Activated CD4-positive, alpha-beta T cell treated with anti-CD3 and anti-CD28 coated beads, Interleukin-2, amount 10 ng/mL, durations not matched to agents 24 days and 14 days (primary cell): Measurements from ENCODE around the gene ST3GAL4. TPM values are rescaled to one million over a fixed set of nuclear protein-coding genes. Genes with fewer than 3 reads are reported as not detected.

Experiments
- DNase-seq: peaks from one replicate; pipeline ENCODE4 v3.0.0; 2022
- H3K27ac Mint-ChIP-seq: one replicate; pipeline ENCODE4 v1.8.0; 2022; ENCODE audit warnings: mild to moderate bottlenecking, mixed read lengths
- H3K27me3 Mint-ChIP-seq: one replicate; pipeline ENCODE4 v1.8.0; 2022; ENCODE audit warnings: mixed read lengths
- H3K36me3 Mint-ChIP-seq: one replicate; pipeline ENCODE4 v1.8.0; 2022; ENCODE audit warnings: low read depth, mild to moderate bottlenecking, mixed read lengths
- H3K4me1 Mint-ChIP-seq: one replicate; pipeline ENCODE4 v1.8.0; 2021; ENCODE audit warnings: mixed read lengths
- H3K4me3 Mint-ChIP-seq: one replicate; pipeline ENCODE4 v1.8.0; 2022; ENCODE audit warnings: mild to moderate bottlenecking, moderate library complexity, mixed read lengths
- H3K9me3 Mint-ChIP-seq: one replicate; pipeline ENCODE4 v1.8.0; 2021; ENCODE audit warnings: mixed read lengths
- intact Hi-C: fragments of 100-400 bp; cut with micrococcal nuclease; formaldehyde crosslinking; loops from one replicate; pipeline ENCODE4 v1.15.1; 2023
- total RNA-seq: library from RNA; stranded (reverse); gene quantifications from 2 replicates; pipeline ENCODE4 v1.2.3, GENCODE V29; 2022

ST3GAL4 gene
- total RNA-seq, 1 donor from 2014 or later: 13.3 TPM

- Mint-ChIP-seq H3K9me3 (no peaks in the 10 kb centered on the region), H3K4me1 (peaks cover 9% of the 10 kb centered on the region), H3K27me3 (peaks cover 10% of the 10 kb centered on the region), H3K4me3 (no peak overlapping the region), H3K36me3 (no peaks in the 10 kb centered on the region), H3K27ac (no peak overlapping the region)
- intact Hi-C loops: no loop called here
- DNase-seq: no peak
These were observed 67.0 kb downstream of the ST3GAL4 start for GRCh38 chr11:126422446-126422845.

- Mint-ChIP-seq H3K27ac (no peak overlapping the region), H3K36me3 (no peaks in the 10 kb centered on the region), H3K9me3 (no peaks in the 10 kb centered on the region), H3K4me1 (peaks cover 9% of the 10 kb centered on the region), H3K4me3 (no peak overlapping the region), H3K27me3 (peaks cover 10% of the 10 kb centered on the region)
- intact Hi-C loops: no loop called here
- no peak for DNase-seq
These were observed 67.7 kb downstream of the ST3GAL4 start for GRCh38 chr11:126423154-126423553.

- Mint-ChIP-seq H3K9me3 (no peaks in the 10 kb centered on the region), H3K27me3 (peaks cover 5% of the 10 kb centered on the region), H3K36me3 (no peaks in the 10 kb centered on the region), H3K27ac (no peak overlapping the region), H3K4me3 (no peak overlapping the region), H3K4me1 (peaks cover 9% of the 10 kb centered on the region)
- intact Hi-C loops: no loop called here
- no peak for DNase-seq
These were observed 68.3 kb downstream of the ST3GAL4 start for GRCh38 chr11:126423743-126424142.

GRCh38 chr11:126424471-126425039 lies 69.1 kb downstream of the ST3GAL4 start:
- no peak overlapping the region for H3K27ac Mint-ChIP-seq
- no peak for DNase-seq
- H3K4me3 Mint-ChIP-seq: no peak overlapping the region
- intact Hi-C loops: no loop called here
- H3K4me1 Mint-ChIP-seq: peaks cover 9% of the 10 kb centered on the region
- H3K36me3 Mint-ChIP-seq: no peaks in the 10 kb centered on the region
- no peaks in the 10 kb centered on the region for H3K9me3 Mint-ChIP-seq
- H3K27me3 Mint-ChIP-seq: peaks cover 5% of the 10 kb centered on the region

- intact Hi-C loops: no loop called here
- no peaks in the 10 kb centered on the region for H3K36me3 Mint-ChIP-seq
- no peaks in the 10 kb centered on the region for H3K4me1 Mint-ChIP-seq
These were observed 70.6 kb downstream of the ST3GAL4 start for GRCh38 chr11:126426106-126426505.

GRCh38 chr11:126426820-126427749 lies 71.6 kb downstream of the ST3GAL4 start:
- Mint-ChIP-seq H3K27ac (no peak overlapping the region), H3K9me3 (no peaks in the 10 kb centered on the region), H3K4me1 (no peaks in the 10 kb centered on the region), H3K27me3 (no peaks in the 10 kb centered on the region), H3K4me3 (no peak overlapping the region), H3K36me3 (no peaks in the 10 kb centered on the region)
- intact Hi-C loops: no loop called here
- no peak for DNase-seq

More at GRCh38 chr11:126426106-126426505, 70.6 kb downstream of the ST3GAL4 start:
- DNase-seq: no peak
- no peaks in the 10 kb centered on the region for H3K27me3 Mint-ChIP-seq
- H3K9me3 Mint-ChIP-seq: no peaks in the 10 kb centered on the region
- H3K27ac Mint-ChIP-seq: no peak overlapping the region
- no peak overlapping the region for H3K4me3 Mint-ChIP-seq

GRCh38 chr11:126430581-126431335 lies 75.3 kb downstream of the ST3GAL4 start:
- Mint-ChIP-seq H3K27me3 (no peaks in the 10 kb centered on the region), H3K4me3 (no peak overlapping the region), H3K27ac (no peak overlapping the region), H3K9me3 (no peaks in the 10 kb centered on the region), H3K4me1 (no peaks in the 10 kb centered on the region), H3K36me3 (no peaks in the 10 kb centered on the region)
- intact Hi-C loops: no loop called here
- no peak for DNase-seq

GRCh38 chr11:126431401-126432064 lies 76.0 kb downstream of the ST3GAL4 start:
- H3K36me3 Mint-ChIP-seq: no peaks in the 10 kb centered on the region
- no peak overlapping the region for H3K27ac Mint-ChIP-seq
- no peak overlapping the region for H3K4me3 Mint-ChIP-seq
- no peaks in the 10 kb centered on the region for H3K4me1 Mint-ChIP-seq
- intact Hi-C loops: no loop called here
- DNase-seq: no peak
- H3K9me3 Mint-ChIP-seq: no peaks in the 10 kb centered on the region
- no peaks in the 10 kb centered on the region for H3K27me3 Mint-ChIP-seq

- no peaks in the 10 kb centered on the region for H3K9me3 Mint-ChIP-seq
- H3K36me3 Mint-ChIP-seq: no peaks in the 10 kb centered on the region
- no peak for DNase-seq
- no peak overlapping the region for H3K27ac Mint-ChIP-seq
- H3K4me1 Mint-ChIP-seq: no peaks in the 10 kb centered on the region
- no peaks in the 10 kb centered on the region for H3K27me3 Mint-ChIP-seq
- H3K4me3 Mint-ChIP-seq: no peak overlapping the region
- intact Hi-C loops: no loop called here
These were observed 76.6 kb downstream of the ST3GAL4 start for GRCh38 chr11:126432065-126432461.

GRCh38 chr11:126432525-126432924 lies 77.0 kb downstream of the ST3GAL4 start:
- intact Hi-C loops: no loop called here
- Mint-ChIP-seq H3K36me3 (no peaks in the 10 kb centered on the region), H3K4me3 (no peak overlapping the region), H3K27ac (no peak overlapping the region), H3K9me3 (no peaks in the 10 kb centered on the region), H3K4me1 (no peaks in the 10 kb centered on the region), H3K27me3 (no peaks in the 10 kb centered on the region)
- no peak for DNase-seq

- H3K27ac Mint-ChIP-seq: no peak overlapping the region
- H3K9me3 Mint-ChIP-seq: no peaks in the 10 kb centered on the region
- intact Hi-C loops: no loop called here
- no peak for DNase-seq
- H3K27me3 Mint-ChIP-seq: no peaks in the 10 kb centered on the region
- no peak overlapping the region for H3K4me3 Mint-ChIP-seq
- no peaks in the 10 kb centered on the region for H3K36me3 Mint-ChIP-seq
- H3K4me1 Mint-ChIP-seq: no peaks in the 10 kb centered on the region
These were observed 77.9 kb downstream of the ST3GAL4 start for GRCh38 chr11:126433244-126433846.

- DNase-seq: no peak
- Mint-ChIP-seq H3K9me3 (no peaks in the 10 kb centered on the region), H3K27ac (no peak overlapping the region), H3K27me3 (no peaks in the 10 kb centered on the region), H3K36me3 (no peaks in the 10 kb centered on the region), H3K4me1 (no peaks in the 10 kb centered on the region), H3K4me3 (no peak overlapping the region)
- intact Hi-C loops: no loop called here
These were observed 78.8 kb downstream of the ST3GAL4 start for GRCh38 chr11:126433989-126434949.
